PFSK-1 (cell line): Measurements from ENCODE around the gene UQCRQ. TPM values are rescaled to one million over a fixed set of nuclear protein-coding genes. Genes with fewer than 3 reads are reported as not detected.

Source experiments
- FOXP2 ChIP-seq: optimal IDR thresholded peaks from 2 replicates; pipeline ENCODE3; 2011; ENCODE audit warnings: borderline replicate concordance, control low read depth, inconsistent platforms; ENCODE audit not compliant: insufficient read depth; ENCODE audit errors: extremely low read length, extremely low read depth
- POLR2AphosphoS5 ChIP-seq: IDR thresholded peaks from 2 replicates; pipeline ENCODE4 v1.6.1; 2012; ENCODE audit warnings: low read depth, mild to moderate bottlenecking, control low read depth, low read length, moderate library complexity
- REST ChIP-seq, 2 experiments: IDR thresholded peaks; 2 replicates each; pipeline versions ENCODE4 v1.6.1 to v1.8.0; 2011 to 2012; ENCODE audit warnings: low read depth in 2 of 2, low read length in 2 of 2, control low read depth in 1 of 2, inconsistent platforms in 1 of 2, mild to moderate bottlenecking in 1 of 2, moderate library complexity in 1 of 2; ENCODE audit not compliant: insufficient read depth in 1 of 2
- SIN3A ChIP-seq: IDR thresholded peaks from 2 replicates; pipeline ENCODE4 v1.6.1; 2012; ENCODE audit warnings: mild to moderate bottlenecking, low read length, moderate library complexity, borderline replicate concordance; ENCODE audit not compliant: insufficient read depth
- TAF1 ChIP-seq: IDR thresholded peaks from 2 replicates; pipeline ENCODE4 v1.6.1; 2012; ENCODE audit warnings: low read length, control low read depth, borderline replicate concordance; ENCODE audit not compliant: insufficient read depth
- polyA plus RNA-seq: library from polyadenylated mRNA; unstranded; fragments of >200 nt; gene quantifications from one replicate; pipeline ENCODE4 v1.2.1, GENCODE V29; 2012; ENCODE audit warnings: low read depth, missing spikeins; ENCODE audit not compliant: insufficient read length

UQCRQ gene
- polyA plus RNA-seq: 319 TPM

- TF ChIP-seq FOXP2 (no peak), REST (IDR thresholded peaks at IDR 0.05; ENCODE audit: insufficient read depth in 1 of 2, low read depth in 2 of 2, low read length in 2 of 2) (no peak), TAF1 (peak; percentile 95), POLR2AphosphoS5 (peak; percentile 98), SIN3A (0 out of 2 replicates have a peak, but pooled peaks have one; percentile 13)
These were observed at the start of gene UQCRQ, which contains the start of gene GDF9 for GRCh38 chr5:132866342-132867045. UQCRQ (plus strand) TSS chr5:132866642; CDS start chr5:132866882, 240 bp downstream. GDF9 (minus strand) TSS chr5:132866469; CDS start chr5:132864533, 1,936 bp downstream.

- no peak for TF ChIP-seq POLR2AphosphoS5
- TF ChIP-seq SIN3A: no peak
These were observed 49.4 kb upstream of the UQCRQ start for GRCh38 chr5:132817011-132817410.

- TF ChIP-seq SIN3A (no peak), FOXP2 (no peak), REST (IDR thresholded peaks at IDR 0.05; ENCODE audit: insufficient read depth in 1 of 2, low read depth in 2 of 2, low read length in 2 of 2) (no peak), TAF1 (no peak), POLR2AphosphoS5 (no peak)
These were observed 47.0 kb upstream of the UQCRQ start for GRCh38 chr5:132819468-132819867.

- TF ChIP-seq FOXP2 (no peak), TAF1 (no peak), SIN3A (no peak), POLR2AphosphoS5 (no peak), REST (IDR thresholded peaks at IDR 0.05; ENCODE audit: insufficient read depth in 1 of 2, low read depth in 2 of 2, low read length in 2 of 2) (no peak)
These were observed 46.2 kb upstream of the UQCRQ start for GRCh38 chr5:132820162-132820754.

GRCh38 chr5:132821350-132821749 lies 45.1 kb upstream of the UQCRQ start:
- TF ChIP-seq TAF1: no peak
- no peak for TF ChIP-seq REST (IDR thresholded peaks at IDR 0.05; ENCODE audit: insufficient read depth in 1 of 2, low read depth in 2 of 2, low read length in 2 of 2)
- TF ChIP-seq SIN3A: no peak
- no peak for TF ChIP-seq FOXP2
- no peak for TF ChIP-seq POLR2AphosphoS5
